A549 (cell line): Measurements from ENCODE around the gene PREX1.

Source experiments
- CBX8 ChIP-seq: fragments of 200-600 bp; sonication (generic); IDR thresholded peaks from 2 replicates; pipeline ENCODE4 v1.6.1; 2016
- CTCF ChIP-seq: fragments of >200 bp; sonication (Bioruptor Twin); formaldehyde crosslinking; IDR thresholded peaks from 3 replicates; pipeline ENCODE4 v1.5.1; 2016
- ELK1 ChIP-seq: fragments of 150-350 bp; IDR thresholded peaks from 2 replicates; pipeline ENCODE4 v1.6.1; 2014; ENCODE audit warnings: low read depth, mild to moderate bottlenecking, low read length
- EP300 ChIP-seq, 2 experiments: fragments of >200 bp; sonication (Bioruptor Twin); formaldehyde crosslinking; IDR thresholded peaks; 2 replicates in 1 of 2; 3 replicates in 1 of 2; pipeline ENCODE4 v1.6.1; 2016 to 2017
- FOSL2 ChIP-seq, 2 experiments: fragments of 450-650 bp in 1 of 2; fragments of >200 bp in 1 of 2; sonication (Bioruptor Twin) in 1 of 2; formaldehyde crosslinking; IDR thresholded peaks; 2 replicates each; pipeline versions ENCODE4 v1.5.0 to v1.6.1; 2016 to 2020; ENCODE audit warnings: mild to moderate bottlenecking in 1 of 2, moderate library complexity in 1 of 2
- HOXA7 ChIP-seq: fragments of 250-450 bp; sonication (Bioruptor Pico); IDR thresholded peaks from 2 replicates; pipeline ENCODE4 v1.5.0; 2020; ENCODE audit warnings: mild to moderate bottlenecking, moderate library complexity
- JUN ChIP-seq, 2 experiments: fragments of >200 bp; sonication (Bioruptor Twin); formaldehyde crosslinking; IDR thresholded peaks; 2 replicates in 1 of 2; 3 replicates in 1 of 2; pipeline ENCODE4 v1.6.1; 2016 to 2017
- MAX ChIP-seq: IDR thresholded peaks from 2 replicates; pipeline ENCODE4 v1.6.1; 2012
- MAZ ChIP-seq: fragments of 150-350 bp; IDR thresholded peaks from 2 replicates; pipeline ENCODE4 v1.6.1; 2014; ENCODE audit warnings: antibody characterized with exemption, low read depth, low read length, borderline replicate concordance
- PBX3 ChIP-seq: IDR thresholded peaks from 2 replicates; pipeline ENCODE4 v1.6.1; 2012
- POLR2A ChIP-seq: IDR thresholded peaks from 2 replicates; pipeline ENCODE4 v1.6.1; 2012; ENCODE audit warnings: mild to moderate bottlenecking, low read length
- RCOR1 ChIP-seq: fragments of 150-350 bp; IDR thresholded peaks from 2 replicates; pipeline ENCODE4 v1.6.1; 2014; ENCODE audit warnings: antibody characterized with exemption, low read length, low read depth
- REST ChIP-seq: fragments of 200-600 bp; sonication (generic); IDR thresholded peaks from 2 replicates; pipeline ENCODE4 v1.6.1; 2016; ENCODE audit warnings: antibody characterized with exemption, mild to moderate bottlenecking, moderate library complexity
- RFX5 ChIP-seq: fragments of 450-650 bp; IDR thresholded peaks from 2 replicates; pipeline ENCODE4 v1.7.1; 2014; ENCODE audit warnings: antibody characterized with exemption, mild to moderate bottlenecking, moderate library complexity

GRCh38 chr20:48632017-48632824 lies 195.6 kb downstream of the PREX1 start:
- TF ChIP-seq POLR2A (no peak), MAZ (no peak), CTCF (no peak), REST (no peak), JUN (IDR thresholded peaks at IDR 0.05) (no peak), PBX3 (no peak), EP300 (IDR thresholded peaks at IDR 0.05) (no peak), HOXA7 (no peak), CBX8 (no peak), ELK1 (no peak), MAX (no peak), RCOR1 (no peak), FOSL2 (IDR thresholded peaks at IDR 0.05) (no peak), FOSL2 (CRISPR knock-in tag; IDR thresholded peaks at IDR 0.05) (0 out of 2 replicates have a peak, but pooled peaks have one; percentile 9), RFX5 (no peak)
